ENCODE measurements around the gene DTWD2.
"Not testable (repeated sequence)": the region's sequence is repeated elsewhere in the genome, so short reads cannot be mapped to it uniquely, and the experiment has no call there.

DTWD2 gene

GRCh38 chr5:118857700-118858099 lies 130.6 kb downstream of the DTWD2 start:
- DNase-seq = no peak

- DNase-seq = no peak
Observed at GRCh38 chr5:118854819-118855218, 133.5 kb downstream of the DTWD2 start.

DNA sequence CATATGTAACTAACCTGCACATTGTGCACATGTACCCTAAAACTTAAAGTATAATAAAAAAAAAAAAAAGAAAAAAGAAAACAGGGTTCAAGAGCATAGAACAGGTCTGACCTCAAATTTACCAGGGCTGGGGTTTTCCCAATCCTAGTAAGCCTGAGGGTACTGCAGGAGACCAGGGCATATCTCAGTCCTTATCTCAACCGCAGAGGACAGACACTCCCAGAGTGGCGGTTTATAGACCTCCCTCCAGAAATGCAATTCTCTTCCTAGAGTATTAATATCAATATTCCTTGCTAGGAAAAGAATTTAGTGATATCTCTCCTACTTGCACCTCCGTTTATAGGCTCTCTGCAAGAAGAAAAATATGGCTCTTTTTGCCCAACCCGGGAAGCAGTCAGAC lies 136.6 kb downstream of the DTWD2 start:
- DNase-seq = not testable (repeated sequence)

- DNase-seq = not testable (repeated sequence)
Observed at GRCh38 chr5:118849507-118849906, 138.8 kb downstream of the DTWD2 start.

- no peak for DNase-seq
Observed at GRCh38 chr5:118844351-118844750, 144.0 kb downstream of the DTWD2 start.

- DNase-seq = no peak
Observed at GRCh38 chr5:118834710-118835109, 153.6 kb downstream of the DTWD2 start.

DNA sequence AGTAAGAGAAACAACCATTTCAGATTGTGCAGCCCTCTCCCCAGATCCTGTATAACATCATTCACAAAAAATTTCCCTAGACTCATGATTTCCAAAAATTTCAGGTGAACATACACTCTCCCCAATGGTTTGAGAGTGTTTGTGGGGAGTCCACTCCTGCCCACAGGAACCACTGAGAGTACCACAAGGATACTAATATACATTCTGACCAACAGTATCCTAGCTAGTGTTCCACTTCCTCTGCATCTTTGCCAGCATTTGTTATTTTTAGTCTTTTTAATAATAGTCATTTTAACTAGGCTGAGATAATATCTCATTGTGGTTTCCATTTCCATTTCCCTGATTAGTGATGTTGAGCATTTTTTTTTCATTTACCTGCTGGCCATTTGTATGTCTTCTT lies 155.4 kb downstream of the DTWD2 start:
- no peak for DNase-seq

GRCh38 chr5:118825226-118825625 lies 163.1 kb downstream of the DTWD2 start:
- no peak for DNase-seq

- DNase-seq = no peak
Observed at GRCh38 chr5:118818604-118819003, 169.7 kb downstream of the DTWD2 start.

DNA sequence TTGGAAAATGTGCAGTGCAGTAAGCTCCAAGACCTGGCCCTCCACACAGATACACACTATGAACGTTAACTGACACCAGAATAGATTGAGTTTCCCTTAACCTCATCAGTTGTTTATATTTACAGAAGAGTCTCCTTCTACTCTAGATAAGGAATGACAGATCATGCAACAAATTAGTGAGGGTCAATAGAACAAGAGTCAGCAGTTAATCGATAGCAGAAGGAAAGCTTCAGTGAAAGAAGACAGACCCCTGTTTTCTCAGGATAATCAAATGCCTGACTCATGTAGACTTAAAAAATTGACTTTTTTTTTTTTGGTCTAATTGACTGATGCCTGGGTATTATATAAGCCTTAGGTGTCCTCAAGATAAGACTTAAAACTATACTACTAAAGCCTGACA lies 179.9 kb downstream of the DTWD2 start:
- DNase-seq = no peak

DNA sequence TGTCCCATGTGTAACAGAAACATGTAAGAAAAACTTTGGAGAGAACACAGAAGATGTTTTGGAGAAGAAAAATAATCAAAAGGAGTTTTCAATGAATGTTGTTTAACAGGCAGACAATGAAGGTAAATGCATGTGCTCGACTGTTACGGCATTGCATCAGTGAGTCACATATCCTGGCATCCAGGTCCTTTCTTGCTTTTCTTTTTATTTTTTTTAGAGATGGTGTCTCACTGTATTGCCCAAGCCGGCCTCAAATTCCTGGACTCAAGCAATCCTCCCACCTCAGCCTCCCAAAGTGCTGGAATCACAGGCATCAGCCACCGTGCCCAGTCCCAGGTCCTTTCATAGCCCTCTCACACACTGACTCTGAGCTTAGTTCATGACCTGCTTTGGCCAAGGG lies 181.8 kb downstream of the DTWD2 start:
- no peak for DNase-seq

GRCh38 chr5:118802335-118802734 lies 186.0 kb downstream of the DTWD2 start:
- no peak for DNase-seq

GRCh38 chr5:118796081-118796480 lies 192.3 kb downstream of the DTWD2 start:
- DNase-seq = no peak

- no peak for DNase-seq
Observed at GRCh38 chr5:118794281-118794680, 194.1 kb downstream of the DTWD2 start.

- no peak for DNase-seq
Observed at GRCh38 chr5:118793652-118794051, 194.7 kb downstream of the DTWD2 start.

DNA sequence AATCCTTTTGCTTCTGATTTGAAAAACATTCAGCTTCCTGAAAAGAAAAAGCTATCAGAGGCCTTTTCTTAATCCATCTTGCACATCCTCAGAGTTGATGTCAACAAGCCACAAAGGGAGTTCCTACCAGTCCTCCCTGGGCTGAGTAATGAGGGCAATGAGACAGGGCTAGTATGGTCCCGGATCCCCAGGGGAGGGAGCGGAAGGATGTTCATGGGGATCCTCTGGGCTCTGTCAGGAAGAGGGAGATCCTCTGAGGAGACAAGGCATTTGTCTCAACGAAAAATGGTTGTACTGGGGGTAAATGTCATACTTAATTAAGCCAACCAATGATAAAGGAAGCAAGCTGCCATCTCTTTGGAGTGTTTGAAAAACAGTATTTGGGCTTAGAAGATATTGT lies 195.3 kb downstream of the DTWD2 start:
- no peak for DNase-seq

- no peak for DNase-seq
Observed at GRCh38 chr5:118791926-118792734, 196.2 kb downstream of the DTWD2 start.

- DNase-seq = no peak
Observed at GRCh38 chr5:118789366-118789765, 199.0 kb downstream of the DTWD2 start.

GRCh38 chr5:118788351-118788750 lies 200.0 kb downstream of the DTWD2 start:
- DNase-seq = no peak

All from T-helper 9 cell (primary cell).